T-cell (primary cell): Measurements from ENCODE around the gene KRTAP10-12. TPM values are rescaled to one million over a fixed set of nuclear protein-coding genes. Genes with fewer than 3 reads are reported as not detected.
"Not testable (repeated sequence)": the region's sequence is repeated elsewhere in the genome, so short reads cannot be mapped to it uniquely, and the experiment has no call there.

Experiments
- ATAC-seq, 4 experiments: fragments of 200-7000 bp in 3 of 4; fragments of 150-1000 bp in 1 of 4; cut with Tn5 transposase; replicated peaks in 1 of 4; 1 replicate in 3 of 4; 2 replicates in 1 of 4; pipeline ENCODE4 v1.10.0; 2021; ENCODE audit warnings: moderate library complexity in 3 of 4, mild to moderate bottlenecking in 2 of 4, moderate number of reproducible peaks in 1 of 4
- CTCF ChIA-PET, 2 donors: fragments of 300-600 bp; sonication (Branson Sonifier 250); formaldehyde crosslinking; loops; one replicate each; lab custom pipeline; 2022; ENCODE audit warnings: antibody characterized with exemption in 2 of 2; lab: Charles Lee
- POLR2A ChIA-PET, 2 donors: fragments of 300-600 bp; sonication (Branson Sonifier 250); formaldehyde crosslinking; loops; one replicate each; lab custom pipeline; 2022; ENCODE audit warnings: antibody characterized with exemption in 2 of 2; lab: Charles Lee
- DNase-seq, 35 experiments: peaks; one replicate each; pipeline versions ENCODE4 v3.0.0 to v3.0.0-alpha.2; 2013 to 2023
- H3K27ac ChIP-seq: one replicate; pipeline ENCODE4 v1.5.1; 2013; ENCODE audit warnings: low read length
- H3K27me3 ChIP-seq, 2 experiments: replicated peaks in 1 of 2; 1 replicate in 1 of 2; 2 replicates in 1 of 2; pipeline versions ENCODE4 v1.6.1 to v1.7.0; 2013; ENCODE audit warnings: low read length in 1 of 2, mixed read lengths in 1 of 2; ENCODE audit not compliant: control insufficient read depth in 2 of 2, insufficient read depth in 2 of 2; ENCODE audit errors: extremely low read depth in 1 of 2
- H3K36me3 ChIP-seq, 2 donors: 1 replicate in 1 of 2; 2 replicates in 1 of 2; pipeline versions ENCODE4 v1.6.1 to v1.7.0; 2013; ENCODE audit warnings: low read length in 1 of 2; ENCODE audit not compliant: control insufficient read depth in 2 of 2, insufficient read depth in 1 of 2; ENCODE audit errors: extremely low read depth in 1 of 2
- H3K4me1 ChIP-seq, 2 experiments: 1 replicate in 1 of 2; 2 replicates in 1 of 2; pipeline versions ENCODE4 v1.6.1 to v1.7.0; 2013; ENCODE audit warnings: low read length in 2 of 2, mixed read lengths in 1 of 2; ENCODE audit not compliant: insufficient read depth in 2 of 2, control insufficient read depth in 1 of 2; ENCODE audit errors: extremely low read depth in 1 of 2
- H3K4me3 ChIP-seq, 2 donors: 1 replicate in 1 of 2; 2 replicates in 1 of 2; pipeline versions ENCODE4 v1.5.1 to v1.7.0; 2013; ENCODE audit warnings: mild to moderate bottlenecking in 2 of 2, low read length in 1 of 2, moderate library complexity in 1 of 2; ENCODE audit not compliant: control insufficient read depth in 1 of 2; ENCODE audit errors: extremely low read depth in 1 of 2
- H3K9me3 ChIP-seq: 2 replicates; pipeline ENCODE4 v1.7.0; 2013
- H3K27ac Mint-ChIP-seq, 2 donors: one replicate each; pipeline ENCODE4 v1.8.0; 2020 to 2021; ENCODE audit warnings: mild to moderate bottlenecking in 2 of 2, mixed read lengths in 2 of 2
- H3K27me3 Mint-ChIP-seq, 2 donors: one replicate each; pipeline ENCODE4 v1.8.0; 2021 to 2022; ENCODE audit warnings: mixed read lengths in 2 of 2
- H3K36me3 Mint-ChIP-seq: one replicate; pipeline ENCODE4 v1.8.0; 2021; ENCODE audit warnings: mixed read lengths
- H3K4me1 Mint-ChIP-seq, 3 donors: one replicate each; pipeline ENCODE4 v1.8.0; 2020 to 2022; ENCODE audit warnings: mixed read lengths in 3 of 3, mild to moderate bottlenecking in 1 of 3
- H3K4me3 Mint-ChIP-seq, 3 donors: one replicate each; pipeline ENCODE4 v1.8.0; 2020 to 2022; ENCODE audit warnings: mild to moderate bottlenecking in 3 of 3, mixed read lengths in 3 of 3, moderate library complexity in 3 of 3
- H3K9me3 Mint-ChIP-seq, 3 donors: one replicate each; pipeline ENCODE4 v1.8.0; 2020 to 2022; ENCODE audit warnings: mixed read lengths in 3 of 3
- WGBS: methylation state at CpG from one replicate; pipeline ENCODE4 v1.1.5; 2013; ENCODE audit warnings: missing lambda C conversion rate; ENCODE audit not compliant: insufficient coverage; 5-methylcytosine and 5-hydroxymethylcytosine counted together
- total RNA-seq, 35 experiments: library from RNA in 6 of 35; stranded (reverse) in 6 of 35; fragments of 120-200 nt in 1 of 35; gene quantifications; one replicate each; pipeline versions ENCODE4 v1.2.1 to v1.2.4 and lab custom pipeline; 2013 to 2026

The KRTAP10-12 gene, protein sequence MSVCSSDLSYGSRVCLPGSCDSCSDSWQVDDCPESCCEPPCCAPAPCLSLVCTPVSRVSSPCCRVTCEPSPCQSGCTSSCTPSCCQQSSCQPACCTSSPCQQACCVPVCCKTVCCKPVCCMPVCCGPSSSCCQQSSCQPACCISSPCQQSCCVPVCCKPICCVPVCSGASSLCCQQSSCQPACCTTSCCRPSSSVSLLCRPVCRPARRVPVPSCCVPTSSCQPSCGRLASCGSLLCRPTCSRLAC
- total RNA-seq (not detected), total RNA-seq (lab: John Stamatoyannopoulos, UW) (0 to 0.05 (median 0) reads per million in 29 experiments)
- not detected for total RNA-seq (2013)

- H3K27me3 Mint-ChIP-seq: peaks cover 50 to 60% of the 10 kb centered on the region in 2 donors
- CTCF ChIA-PET, H3K4me1 ChIP-seq, POLR2A ChIA-PET, H3K4me3 ChIP-seq, ATAC-seq, H3K36me3 Mint-ChIP-seq, H3K27ac ChIP-seq, H3K9me3 ChIP-seq, DNase-seq, H3K4me3 Mint-ChIP-seq, H3K36me3 ChIP-seq: not testable (repeated sequence)
- peaks cover 6 to 15% (median 14%) of the 10 kb centered on the region in 3 donors for H3K9me3 Mint-ChIP-seq
- WGBS: 66% methylated on average over 9 of the region's 21 CpGs
- H3K27ac Mint-ChIP-seq: peak within 1 kb of the TSS; percentile 12 to 78
- peaks cover 4 to 62% of the 10 kb centered on the region in 2 experiments for H3K27me3 ChIP-seq
- peaks cover 5 to 20% (median 13%) of the 10 kb centered on the region in 3 donors for H3K4me1 Mint-ChIP-seq
Observed at GRCh38 chr21:44697172-44697810, at the start of gene KRTAP10-12. KRTAP10-12 (plus strand) TSS chr21:44697172; CDS start chr21:44697202, 30 bp downstream.

- peaks cover 16 to 25% (median 25%) of the 10 kb centered on the region in 3 donors for H3K9me3 Mint-ChIP-seq
- Histone ChIP-seq H3K4me3 (no peak overlapping the region), H3K9me3 (no peaks in the 10 kb centered on the region), H3K27me3 (no peaks in the 10 kb centered on the region), H3K27ac (no peak overlapping the region), H3K4me1 (peaks cover 0 to 4% of the 10 kb centered on the region in 2 experiments), H3K36me3 (no peaks in the 10 kb centered on the region)
- no peak overlapping the region for H3K4me3 Mint-ChIP-seq
- peaks cover 0 to 8% (median 7%) of the 10 kb centered on the region in 3 donors for H3K4me1 Mint-ChIP-seq
- ATAC-seq (no peak), DNase-seq (no peak)
- no peak overlapping the region for H3K27ac Mint-ChIP-seq
- ChIA-PET POLR2A (interaction anchor here in 1 of 2 donors (0.5 kb wide), 1 partner anchor 19 kb away, joined by 5 read pairs; no protein-coding TSS in a partner anchor), CTCF (no interaction called here)
- no peaks in the 10 kb centered on the region for H3K27me3 Mint-ChIP-seq
- peaks cover 8% of the 10 kb centered on the region for H3K36me3 Mint-ChIP-seq
- WGBS: 74% methylated on average over 8 of the region's 8 CpGs
Observed at GRCh38 chr21:44647222-44647552, 49.8 kb upstream of the KRTAP10-12 start.

DNA sequence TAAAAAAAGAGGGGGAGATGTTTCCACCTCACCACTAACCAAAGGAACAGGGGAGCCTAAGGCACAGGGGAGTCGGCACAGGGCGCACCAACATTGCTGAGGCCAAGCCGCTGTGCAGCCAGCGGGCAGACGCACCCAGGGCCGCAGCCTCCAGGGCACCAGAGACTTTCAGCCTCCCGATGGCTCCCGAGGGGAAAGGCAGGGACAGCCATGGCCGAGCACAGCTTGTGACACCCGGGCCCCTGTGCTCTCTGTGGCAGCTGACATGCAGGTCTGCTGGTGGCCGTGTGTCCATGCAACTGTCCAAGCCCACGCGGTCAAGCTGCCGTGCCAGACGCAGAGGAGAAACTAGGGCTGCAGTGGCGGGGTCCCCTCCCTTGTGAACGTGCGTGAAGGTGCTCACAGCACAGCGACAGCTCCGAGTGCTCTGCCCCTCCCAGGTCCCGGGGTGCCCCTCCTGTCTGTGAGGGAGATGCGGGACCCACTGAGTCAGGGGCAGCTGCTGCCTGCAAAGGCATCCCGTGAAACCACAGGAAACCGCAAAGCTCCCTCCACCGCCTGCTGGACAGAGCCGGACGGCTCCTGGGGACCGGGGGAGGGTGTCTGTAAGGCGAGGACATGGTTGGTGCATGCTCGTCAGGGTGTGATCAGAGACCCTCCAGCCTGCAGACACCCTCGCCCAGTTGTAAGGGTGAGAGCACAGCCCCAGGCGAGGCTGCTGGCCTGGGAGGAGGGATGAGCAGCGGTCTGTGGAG lies 48.2 kb upstream of the KRTAP10-12 start:
- H3K4me1 Mint-ChIP-seq: peaks cover 6 to 17% (median 11%) of the 10 kb centered on the region in 3 donors
- Histone ChIP-seq H3K27me3 (no peaks in the 10 kb centered on the region), H3K27ac (no peak overlapping the region), H3K9me3 (no peaks in the 10 kb centered on the region), H3K4me3 (no peak overlapping the region), H3K36me3 (no peaks in the 10 kb centered on the region), H3K4me1 (peaks cover 0 to 9% of the 10 kb centered on the region in 2 experiments)
- ATAC-seq (no peak), DNase-seq (no peak)
- H3K9me3 Mint-ChIP-seq: peaks cover 7 to 14% (median 14%) of the 10 kb centered on the region in 3 donors
- ChIA-PET CTCF (no interaction called here), POLR2A (no interaction called here)
- peaks cover 8% of the 10 kb centered on the region for H3K36me3 Mint-ChIP-seq
- no peak overlapping the region for H3K4me3 Mint-ChIP-seq
- no peak overlapping the region for H3K27ac Mint-ChIP-seq
- no peaks in the 10 kb centered on the region for H3K27me3 Mint-ChIP-seq
- 84% methylated on average over 28 of the region's 33 CpGs for WGBS

DNA sequence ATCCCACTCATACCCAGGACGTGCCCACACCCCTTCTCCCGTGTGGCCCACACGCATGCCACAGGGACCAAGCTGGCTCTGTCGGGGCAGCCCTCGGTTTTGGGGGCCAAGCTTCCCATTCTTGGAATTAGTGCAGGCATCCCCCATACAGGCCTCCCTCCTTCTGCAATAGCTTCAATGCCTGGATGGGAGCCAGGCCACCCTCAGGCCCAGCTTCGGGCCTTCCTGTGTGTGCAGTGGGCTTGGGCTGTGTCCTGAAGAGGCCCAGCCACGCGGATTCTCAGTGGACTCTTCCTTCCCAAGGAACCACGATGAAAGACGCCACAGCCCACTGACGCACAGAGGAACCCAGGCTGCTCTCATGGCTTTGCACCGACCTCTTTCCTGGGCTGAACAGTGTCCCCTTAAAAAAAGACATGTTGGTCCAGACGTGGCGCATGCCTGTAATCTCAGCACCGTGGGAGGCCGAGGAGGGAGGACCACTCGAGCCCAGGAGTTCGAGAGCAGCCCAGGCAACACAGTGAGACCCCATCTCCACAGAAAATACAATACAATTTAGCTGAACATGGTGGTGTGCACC lies 47.4 kb upstream of the KRTAP10-12 start:
- ATAC-seq: no peak
- H3K27me3 ChIP-seq: no peaks in the 10 kb centered on the region
- H3K36me3 ChIP-seq: no peaks in the 10 kb centered on the region
- H3K4me1 ChIP-seq: peaks cover 0 to 18% of the 10 kb centered on the region in 2 experiments
- ChIA-PET CTCF (no interaction called here), POLR2A (no interaction called here)
- Mint-ChIP-seq H3K36me3 (peaks cover 5% of the 10 kb centered on the region), H3K27ac (peak overlapping the region in 1 of 2 donors; percentile 64), H3K4me1 (peaks cover 14 to 26% (median 20%) of the 10 kb centered on the region in 3 donors), H3K9me3 (peaks cover 0 to 6% (median 5%) of the 10 kb centered on the region in 3 donors), H3K4me3 (no peak overlapping the region), H3K27me3 (no peaks in the 10 kb centered on the region)
- WGBS: 98% methylated on average over 14 of the region's 18 CpGs
- no peak overlapping the region for H3K4me3 ChIP-seq
- DNase-seq: no peak
- H3K9me3 ChIP-seq: no peaks in the 10 kb centered on the region
- H3K27ac ChIP-seq: no peak overlapping the region

- no peaks in the 10 kb centered on the region for H3K27me3 Mint-ChIP-seq
- ATAC-seq (no peak), DNase-seq (no peak)
- H3K27ac ChIP-seq: no peak overlapping the region
- ChIA-PET POLR2A (no interaction called here), CTCF (no interaction called here)
- H3K27me3 ChIP-seq: no peaks in the 10 kb centered on the region
- no peak overlapping the region for H3K4me3 ChIP-seq
- peaks cover 21 to 34% (median 24%) of the 10 kb centered on the region in 3 donors for H3K4me1 Mint-ChIP-seq
- H3K9me3 Mint-ChIP-seq: no peaks in the 10 kb centered on the region
- H3K36me3 Mint-ChIP-seq: no peaks in the 10 kb centered on the region
- no peak overlapping the region for H3K4me3 Mint-ChIP-seq
- no peaks in the 10 kb centered on the region for H3K36me3 ChIP-seq
- H3K9me3 ChIP-seq: no peaks in the 10 kb centered on the region
- WGBS: 87% methylated on average over 14 of the region's 20 CpGs
- peak overlapping the region in 1 of 2 donors; percentile 63 for H3K27ac Mint-ChIP-seq
- peaks cover 0 to 26% of the 10 kb centered on the region in 2 experiments for H3K4me1 ChIP-seq
Observed at GRCh38 chr21:44650265-44650972, 46.6 kb upstream of the KRTAP10-12 start.
